ENCODE results near the gene NAA80. TPM values are rescaled to one million over a fixed set of nuclear protein-coding genes. Genes with fewer than 3 reads are reported as not detected.

The NAA80 gene, protein sequence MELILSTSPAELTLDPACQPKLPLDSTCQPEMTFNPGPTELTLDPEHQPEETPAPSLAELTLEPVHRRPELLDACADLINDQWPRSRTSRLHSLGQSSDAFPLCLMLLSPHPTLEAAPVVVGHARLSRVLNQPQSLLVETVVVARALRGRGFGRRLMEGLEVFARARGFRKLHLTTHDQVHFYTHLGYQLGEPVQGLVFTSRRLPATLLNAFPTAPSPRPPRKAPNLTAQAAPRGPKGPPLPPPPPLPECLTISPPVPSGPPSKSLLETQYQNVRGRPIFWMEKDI
- total RNA-seq = 10 to 100 TPM; 34.3 to 37.7 TPM

DNA sequence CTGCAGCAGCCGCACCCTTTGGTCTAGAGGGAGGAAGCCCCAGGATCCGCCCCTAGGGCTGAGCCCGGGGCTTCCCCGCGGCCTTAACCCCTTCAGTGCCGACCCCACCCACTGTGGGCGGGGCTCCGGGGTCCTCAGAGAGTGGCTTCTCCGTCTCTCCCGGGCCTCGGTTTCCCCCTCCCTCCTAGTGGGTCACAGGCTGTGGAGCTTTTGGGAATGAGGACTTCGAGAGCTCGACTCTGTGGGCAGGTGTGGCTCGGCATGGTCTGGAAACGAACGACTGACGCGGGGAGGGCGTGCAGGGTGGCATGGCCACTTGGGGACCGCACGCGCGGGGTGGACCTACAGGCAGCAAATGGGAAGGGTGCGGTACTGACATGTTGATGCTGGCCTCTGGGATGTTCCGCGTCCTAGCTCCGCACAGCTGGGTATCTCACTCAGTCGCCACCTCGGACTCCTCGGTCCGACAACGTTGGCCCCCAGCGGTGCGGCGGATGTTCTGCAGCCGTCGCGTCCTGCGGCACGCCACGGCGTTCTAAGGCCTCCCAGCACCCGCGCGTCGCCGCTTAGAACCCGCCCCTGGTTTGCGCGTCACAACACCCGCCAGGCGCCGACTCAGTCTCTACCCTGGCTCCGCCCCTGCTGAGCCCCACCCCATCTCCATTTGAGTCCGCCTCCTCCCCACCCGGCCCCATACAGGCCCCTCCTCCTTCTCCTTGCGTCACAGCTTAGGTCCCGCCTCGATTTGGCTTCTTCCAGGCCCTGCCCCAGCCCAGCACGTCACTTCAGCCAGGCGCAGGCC lies at the start of gene NAA80, which contains the start of gene HYAL3:
Gene NAA80, minus strand, starts transcription at position 570 of the 802 bp plus-strand sequence. CDS start 1,942 bp downstream, outside the sequence.
Gene HYAL3, minus strand, starts transcription at position 570 of the 802 bp plus-strand sequence. CDS start 3,803 bp downstream, outside the sequence.
- H3K4me1 Mint-ChIP-seq = peaks cover 18% of the 10 kb centered on the region
- H3K27ac Mint-ChIP-seq = peak within 1 kb of the TSS; percentile 98
- ATAC-seq (ENCODE audit: low read depth) (peak; percentile 84), DNase-seq (peak; percentile 98)
- no peaks in the 10 kb centered on the region for H3K9me3 Mint-ChIP-seq
- H3K36me3 Mint-ChIP-seq = peaks cover 1% of the 10 kb centered on the region
- H3K27me3 Mint-ChIP-seq = no peaks in the 10 kb centered on the region
- POLR2A ChIA-PET = interaction anchor here (0.5 to 8.0 kb wide), 21 partner anchors 10 to 603 kb away, joined by 3 to 89 read pairs (median 5); partner anchors contain the start of genes C3orf18, CISH, CYB561D2 and GNAI2
- peak within 1 kb of the TSS; percentile 96 for H3K4me3 Mint-ChIP-seq

DNA sequence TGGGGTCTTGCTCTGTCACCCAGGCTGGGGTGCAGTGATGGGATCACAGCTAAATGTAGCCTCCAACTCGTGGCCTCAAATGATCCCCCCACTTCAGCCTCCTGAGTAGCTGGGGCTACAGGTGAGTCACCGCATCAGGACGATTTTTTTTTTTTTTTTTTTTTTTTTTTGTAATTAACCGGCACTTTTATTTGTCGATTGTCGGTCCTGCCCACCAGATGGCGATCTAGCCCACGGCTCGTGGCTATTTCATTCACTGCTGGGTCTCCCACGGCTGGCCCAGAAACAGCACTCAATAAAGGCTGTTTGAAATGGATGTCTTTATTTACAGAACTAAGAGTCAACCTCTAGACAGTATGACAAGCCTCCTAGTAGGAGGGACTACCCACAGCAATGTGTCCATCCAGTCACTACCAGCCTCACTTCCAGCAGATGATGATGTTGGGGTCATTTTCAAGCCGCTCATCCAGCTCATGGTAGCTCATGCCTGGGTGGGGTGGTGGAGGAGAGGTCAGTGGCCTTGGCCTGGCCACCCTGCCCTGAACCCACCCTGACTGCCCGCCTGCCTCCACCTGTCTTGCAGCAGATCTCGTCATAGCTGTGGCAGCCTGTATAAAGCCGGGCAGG lies 48.1 kb upstream of the NAA80 start:
- ATAC-seq (ENCODE audit: low read depth) = peak; percentile 5
- H3K9me3 Mint-ChIP-seq = no peaks in the 10 kb centered on the region
- POLR2A ChIA-PET = interaction anchor here (0.5 to 5.6 kb wide), 5 partner anchors 10 to 1153 kb away, joined by 3 to 110 read pairs (median 5); partner anchors contain the start of genes CISH, DCAF1 and TUSC2
- peaks cover 49% of the 10 kb centered on the region for H3K4me1 Mint-ChIP-seq
- H3K36me3 Mint-ChIP-seq = peaks cover 10% of the 10 kb centered on the region
- peak overlapping the region; percentile 42 for H3K27ac Mint-ChIP-seq
- DNase-seq = peak; percentile 77
- H3K4me3 Mint-ChIP-seq = peak overlapping the region; percentile 16
- no peaks in the 10 kb centered on the region for H3K27me3 Mint-ChIP-seq

DNA sequence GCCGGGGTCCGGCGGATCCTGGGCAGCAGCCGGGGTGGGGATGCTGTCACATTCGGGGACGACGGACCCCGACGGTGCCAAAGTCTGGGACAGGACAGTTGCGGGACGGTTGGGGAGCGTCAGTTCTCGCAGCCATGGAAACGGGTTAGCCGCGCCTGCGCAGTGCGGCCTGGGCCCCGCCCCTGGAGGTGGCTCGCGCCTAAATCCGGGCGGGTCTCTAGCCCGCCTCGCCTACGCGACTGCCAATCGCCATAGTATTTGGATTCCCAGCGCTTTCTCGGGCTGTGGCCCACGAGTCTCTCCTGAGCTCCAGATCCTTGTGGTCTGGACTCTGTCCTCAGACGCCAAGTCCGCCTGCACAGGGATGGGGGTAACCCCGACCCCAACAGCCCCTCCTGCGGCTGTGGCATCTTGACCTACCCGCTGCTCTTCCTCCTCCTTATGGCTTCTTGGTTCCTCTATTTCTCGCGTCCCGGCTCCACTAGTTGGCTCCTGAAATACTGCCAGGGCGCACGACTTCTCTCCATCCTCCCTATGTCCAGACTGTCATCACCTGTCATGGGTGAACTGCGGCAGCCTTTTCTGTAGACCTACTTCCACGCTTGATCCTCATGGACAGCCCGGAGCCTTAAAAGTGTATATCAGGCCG lies 46.5 kb upstream of the NAA80 start, which contains the start of gene ZMYND10:
Gene ZMYND10, minus strand, starts transcription at position 147 of the 649 bp plus-strand sequence. CDS start 153 bp downstream, outside the sequence.
- Mint-ChIP-seq H3K27ac (peak within 1 kb of the TSS; percentile 79), H3K36me3 (peaks cover 10% of the 10 kb centered on the region), H3K9me3 (no peaks in the 10 kb centered on the region), H3K4me1 (peaks cover 47% of the 10 kb centered on the region), H3K4me3 (peak within 1 kb of the TSS; percentile 84), H3K27me3 (no peaks in the 10 kb centered on the region)
- DNase-seq = peak; percentile 90
- peak; percentile 10 for ATAC-seq (ENCODE audit: low read depth)
- POLR2A ChIA-PET = interaction anchor here (0.5 to 1.4 kb wide), 5 partner anchors 9 to 266 kb away, joined by 3 to 5 read pairs (median 3); partner anchors contain the start of genes CISH, HEMK1 and TUSC2

DNA sequence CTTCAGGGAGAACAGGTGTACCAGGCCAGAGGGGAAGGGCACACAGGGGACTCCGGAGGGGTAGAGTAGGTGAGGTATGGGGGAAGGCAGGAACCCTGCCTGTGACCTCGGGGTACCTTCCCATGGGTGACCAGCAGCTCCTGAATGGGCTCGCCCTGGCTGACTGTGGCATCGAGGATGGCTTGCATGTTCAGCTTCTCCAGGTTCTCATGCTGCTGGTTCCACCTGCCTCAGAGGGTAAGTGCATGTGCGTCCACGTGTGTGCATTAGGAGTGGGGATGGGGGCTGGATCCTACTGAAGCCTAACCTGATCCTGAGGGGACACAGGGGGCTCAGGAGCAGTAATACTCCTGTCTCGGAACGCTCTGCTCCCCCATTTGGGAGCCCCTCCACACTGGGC lies 45.8 kb upstream of the NAA80 start:
- peak overlapping the region; percentile 65 for H3K27ac Mint-ChIP-seq
- POLR2A ChIA-PET = interaction anchor here (0.5 to 2.1 kb wide), 6 partner anchors 9 to 267 kb away, joined by 3 to 7 read pairs (median 4); partner anchors contain the start of genes CISH, HEMK1 and TUSC2
- peak overlapping the region; percentile 84 for H3K4me3 Mint-ChIP-seq
- no peak for DNase-seq
- no peak for ATAC-seq (ENCODE audit: low read depth)
- no peaks in the 10 kb centered on the region for H3K27me3 Mint-ChIP-seq
- no peaks in the 10 kb centered on the region for H3K9me3 Mint-ChIP-seq
- peaks cover 12% of the 10 kb centered on the region for H3K36me3 Mint-ChIP-seq
- H3K4me1 Mint-ChIP-seq = peaks cover 41% of the 10 kb centered on the region

DNA sequence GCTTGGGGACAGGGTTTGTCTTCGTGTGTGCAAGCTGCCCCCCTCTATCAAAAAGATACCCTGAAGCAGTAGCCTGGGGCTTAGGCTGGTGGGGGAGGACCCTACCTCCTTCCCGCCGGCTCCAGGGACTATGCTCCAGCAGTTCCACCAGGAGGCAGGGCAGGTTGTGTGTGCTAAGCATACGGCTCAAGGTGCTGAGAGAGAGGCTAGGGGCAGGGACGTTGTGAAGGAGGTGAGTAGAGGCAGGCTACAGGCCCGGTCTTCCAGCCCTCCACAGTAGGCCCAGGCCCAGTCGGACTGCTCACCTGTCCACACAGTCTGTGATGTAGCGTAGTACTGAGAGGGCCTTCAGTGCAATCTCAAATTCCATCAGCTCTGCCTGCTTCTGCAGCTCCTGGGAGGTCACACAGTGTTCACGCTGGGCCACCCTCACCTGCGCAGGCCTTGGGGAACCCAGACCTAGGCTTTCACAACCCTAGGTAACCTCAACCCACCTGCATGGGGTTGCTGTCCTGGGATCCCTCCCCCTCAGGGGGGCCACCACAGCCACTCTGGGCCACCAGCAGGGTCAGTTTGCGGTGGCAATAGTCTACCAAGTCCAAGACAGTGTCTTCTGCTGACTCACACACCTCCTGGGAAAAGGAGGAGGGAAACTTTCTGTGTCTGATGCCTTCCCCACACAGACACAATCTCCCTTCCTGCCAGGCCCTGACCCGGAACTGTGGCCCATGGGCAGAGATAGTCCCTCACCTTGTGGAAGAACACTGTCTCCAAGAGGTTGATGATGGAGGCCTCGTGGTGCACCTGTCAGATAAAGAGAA lies 43.8 kb upstream of the NAA80 start:
- peaks cover 24% of the 10 kb centered on the region for H3K36me3 Mint-ChIP-seq
- peak overlapping the region; percentile 99 for H3K27ac Mint-ChIP-seq
- no peaks in the 10 kb centered on the region for H3K9me3 Mint-ChIP-seq
- POLR2A ChIA-PET = interaction anchor here (1.4 to 10.5 kb wide), 5 partner anchors 9 to 266 kb away, joined by 4 to 439 read pairs (median 82); partner anchors contain the start of genes C3orf18, CISH, CYB561D2 and HEMK1
- H3K4me3 Mint-ChIP-seq = no peak overlapping the region
- no peak for DNase-seq
- ATAC-seq (ENCODE audit: low read depth) = no peak
- peaks cover 35% of the 10 kb centered on the region for H3K4me1 Mint-ChIP-seq
- H3K27me3 Mint-ChIP-seq = no peaks in the 10 kb centered on the region

DNA sequence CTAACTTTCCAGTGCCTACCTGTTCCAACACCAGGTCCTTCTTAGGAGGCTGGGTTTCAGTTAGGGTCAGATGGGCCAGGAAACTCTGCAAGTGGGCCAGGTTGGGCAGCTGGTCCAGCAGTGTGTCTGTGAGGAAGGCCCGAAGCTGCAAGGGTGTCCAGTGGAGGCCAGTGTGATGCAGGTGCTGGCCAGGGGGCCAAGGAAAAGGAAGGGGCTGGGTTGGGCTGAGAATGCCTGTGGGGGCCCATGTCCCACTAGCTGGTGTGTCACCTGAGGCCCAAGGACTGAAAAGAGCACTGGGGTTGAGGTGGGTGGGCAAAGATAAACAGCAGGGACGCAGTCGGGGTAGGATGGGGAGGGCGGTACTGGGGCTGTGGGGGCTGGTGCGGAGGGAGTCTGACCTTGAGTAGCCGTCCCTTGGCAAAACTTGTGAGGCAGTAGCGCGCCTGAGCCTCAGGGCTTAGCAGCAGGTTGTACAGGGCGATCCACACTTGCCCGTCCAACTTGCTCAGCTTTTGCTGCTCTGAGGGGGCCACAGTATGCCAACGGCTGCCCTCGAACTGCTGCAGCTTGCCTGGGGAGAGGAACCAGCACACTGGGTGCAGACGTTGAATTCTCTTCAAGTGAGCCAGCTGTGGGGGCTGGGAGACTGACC lies 42.9 kb upstream of the NAA80 start:
- POLR2A ChIA-PET = interaction anchor here (1.4 to 10.5 kb wide), 8 partner anchors 10 to 267 kb away, joined by 3 to 439 read pairs (median 46); partner anchors contain the start of genes C3orf18, CISH, CYB561D2 and HEMK1
- peaks cover 27% of the 10 kb centered on the region for H3K36me3 Mint-ChIP-seq
- H3K4me1 Mint-ChIP-seq = peaks cover 29% of the 10 kb centered on the region
- H3K9me3 Mint-ChIP-seq = no peaks in the 10 kb centered on the region
- DNase-seq (no peak), ATAC-seq (ENCODE audit: low read depth) (no peak)
- peak overlapping the region; percentile 99 for H3K27ac Mint-ChIP-seq
- H3K4me3 Mint-ChIP-seq = peak overlapping the region; percentile 99
- H3K27me3 Mint-ChIP-seq = no peaks in the 10 kb centered on the region

DNA sequence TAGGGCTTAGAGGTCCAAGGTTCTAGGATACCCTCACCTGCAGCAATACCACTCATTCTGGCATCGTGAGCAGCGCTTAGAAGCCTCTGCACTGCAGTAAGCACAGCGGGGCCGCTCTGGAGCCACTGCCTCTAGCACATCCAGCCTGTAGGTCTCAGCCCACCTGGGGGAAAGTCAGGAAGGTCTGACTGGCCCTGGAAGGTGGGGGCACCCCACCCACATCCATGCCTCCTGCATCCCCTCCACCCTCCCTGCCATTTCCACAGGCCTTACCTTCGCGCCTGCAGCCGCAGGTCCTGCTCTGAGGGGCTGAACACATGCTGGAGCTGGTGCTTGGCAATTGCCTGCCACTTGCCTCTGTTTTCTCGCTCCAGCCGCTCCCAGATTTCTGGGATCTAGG lies 42.3 kb upstream of the NAA80 start:
- peaks cover 29% of the 10 kb centered on the region for H3K4me1 Mint-ChIP-seq
- no peak for ATAC-seq (ENCODE audit: low read depth)
- H3K27me3 Mint-ChIP-seq = no peaks in the 10 kb centered on the region
- H3K9me3 Mint-ChIP-seq = no peaks in the 10 kb centered on the region
- DNase-seq = peak; percentile 69
- peak overlapping the region; percentile 99 for H3K27ac Mint-ChIP-seq
- H3K36me3 Mint-ChIP-seq = peaks cover 29% of the 10 kb centered on the region
- H3K4me3 Mint-ChIP-seq = peak overlapping the region; percentile 99
- POLR2A ChIA-PET = interaction anchor here (0.8 to 10.5 kb wide), 15 partner anchors 11 to 268 kb away, joined by 3 to 439 read pairs (median 6); partner anchors contain the start of genes C3orf18, CISH, CYB561D2 and HEMK1

DNA sequence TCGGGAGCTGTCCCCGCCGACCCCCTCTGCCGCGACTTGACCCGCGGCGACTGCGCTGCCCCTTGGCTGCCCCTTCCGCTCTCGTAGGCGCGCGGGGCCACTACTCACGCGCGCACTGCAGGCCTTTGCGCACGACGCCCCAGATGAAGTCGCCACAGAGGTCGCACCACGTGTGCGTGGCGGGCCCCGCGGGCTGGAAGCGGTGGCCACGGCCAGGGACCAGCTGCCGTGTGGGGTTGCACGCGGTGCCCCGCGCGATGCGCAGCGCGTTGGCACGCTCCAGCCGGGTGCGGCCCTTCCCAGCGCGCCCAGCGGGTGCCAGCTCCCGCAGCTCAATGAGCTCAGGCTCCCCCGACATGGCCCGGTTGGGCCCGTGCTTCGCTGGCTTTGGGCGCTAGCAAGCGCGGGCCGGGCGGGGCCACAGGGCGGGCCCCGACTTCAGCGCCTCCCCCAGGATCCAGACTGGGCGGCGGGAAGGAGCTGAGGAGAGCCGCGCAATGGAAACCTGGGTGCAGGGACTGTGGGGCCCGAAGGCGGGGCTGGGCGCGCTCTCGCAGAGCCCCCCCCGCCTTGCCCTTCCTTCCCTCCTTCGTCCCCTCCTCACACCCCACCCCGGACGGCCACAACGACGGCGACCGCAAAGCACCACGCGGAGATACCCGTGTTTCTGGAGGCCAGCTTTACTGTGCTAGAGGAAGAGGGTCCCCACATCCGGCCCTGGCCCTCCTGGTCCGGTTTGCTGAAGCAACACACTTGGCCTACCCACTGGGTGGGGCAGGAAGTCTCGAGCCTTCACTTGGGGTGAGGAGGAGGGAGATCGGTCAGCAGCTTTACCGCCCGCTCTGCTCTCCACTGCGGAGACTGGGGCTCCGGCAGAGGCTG lies 41.5 kb upstream of the NAA80 start, which contains the start of gene RASSF1:
Gene RASSF1, minus strand, starts transcription at position 389 of the 882 bp plus-strand sequence. Its CDS starts 31 bp downstream, at position 358.
- H3K4me1 Mint-ChIP-seq = peaks cover 30% of the 10 kb centered on the region
- H3K27ac Mint-ChIP-seq = peak within 1 kb of the TSS; percentile 99
- H3K9me3 Mint-ChIP-seq = no peaks in the 10 kb centered on the region
- POLR2A ChIA-PET = interaction anchor here (0.7 to 10.5 kb wide), 24 partner anchors 11 to 1045 kb away, joined by 3 to 439 read pairs (median 4); partner anchors contain the start of genes C3orf18, CISH, CYB561D2 and HEMK1
- H3K4me3 Mint-ChIP-seq = peak within 1 kb of the TSS; percentile 99
- peaks cover 37% of the 10 kb centered on the region for H3K36me3 Mint-ChIP-seq
- no peaks in the 10 kb centered on the region for H3K27me3 Mint-ChIP-seq
- peak; percentile 57 for ATAC-seq (ENCODE audit: low read depth)
- DNase-seq = peak; percentile 92

DNA sequence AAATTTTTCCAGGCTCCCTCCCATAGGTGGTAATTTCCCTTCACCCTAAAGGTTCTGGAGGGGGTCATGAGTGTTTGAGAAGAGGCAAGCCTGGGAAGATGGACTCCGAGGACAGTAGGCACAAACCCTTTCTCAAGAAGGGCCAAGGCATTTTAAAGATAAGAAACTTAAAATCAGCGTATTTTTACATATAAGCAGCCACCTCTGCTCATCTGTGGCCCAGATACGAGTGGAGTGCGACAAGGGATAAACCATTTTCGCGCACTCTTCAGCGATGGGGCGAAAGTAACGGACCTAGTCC lies 40.9 kb upstream of the NAA80 start:
- peak overlapping the region; percentile 99 for H3K27ac Mint-ChIP-seq
- ATAC-seq (ENCODE audit: low read depth) (no peak), DNase-seq (no peak)
- no peaks in the 10 kb centered on the region for H3K27me3 Mint-ChIP-seq
- H3K9me3 Mint-ChIP-seq = no peaks in the 10 kb centered on the region
- POLR2A ChIA-PET = interaction anchor here (0.8 to 10.5 kb wide), 17 partner anchors 11 to 1045 kb away, joined by 3 to 439 read pairs (median 5); partner anchors contain the start of genes C3orf18, CISH, CYB561D2 and HEMK1
- H3K4me1 Mint-ChIP-seq = peaks cover 32% of the 10 kb centered on the region
- H3K4me3 Mint-ChIP-seq = peak overlapping the region; percentile 99
- peaks cover 43% of the 10 kb centered on the region for H3K36me3 Mint-ChIP-seq

DNA sequence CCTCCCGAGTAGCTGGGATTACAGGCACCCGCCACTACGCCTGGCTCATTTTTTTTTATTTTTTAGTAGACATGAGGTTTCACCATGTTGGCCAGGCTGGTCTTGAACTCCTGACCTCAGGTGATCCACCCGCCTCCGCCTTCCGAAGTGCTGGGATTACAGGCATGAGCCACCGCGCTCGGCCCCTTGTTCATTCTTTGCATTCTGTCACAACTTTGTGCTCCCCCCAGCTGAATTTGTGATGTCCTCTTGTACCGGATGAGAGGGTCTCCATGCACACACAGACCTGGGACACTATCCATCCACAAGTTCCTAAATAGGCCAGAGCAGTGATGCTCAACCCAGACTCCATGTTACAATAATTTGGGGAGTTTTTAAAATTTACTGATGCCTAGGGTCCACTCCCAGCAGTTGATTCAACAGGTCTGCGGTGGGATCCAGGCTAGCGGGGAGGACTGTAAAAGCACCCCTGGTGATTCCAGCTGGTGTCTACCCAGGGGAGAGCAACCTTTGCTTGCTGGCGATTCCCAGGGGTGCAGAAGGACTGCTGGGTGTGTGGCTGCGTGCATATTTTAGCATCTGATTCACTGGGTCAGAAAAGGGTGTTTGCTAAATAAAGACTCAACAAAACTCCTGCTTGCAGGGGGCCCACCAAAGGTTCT lies 40.4 kb upstream of the NAA80 start:
- H3K4me3 Mint-ChIP-seq = peak overlapping the region; percentile 99
- no peak for DNase-seq
- H3K27ac Mint-ChIP-seq = peak overlapping the region; percentile 99
- POLR2A ChIA-PET = interaction anchor here (0.8 to 10.5 kb wide), 15 partner anchors 9 to 536 kb away, joined by 3 to 439 read pairs (median 30); partner anchors contain the start of genes C3orf18, CISH, CYB561D2 and HEMK1
- no peaks in the 10 kb centered on the region for H3K27me3 Mint-ChIP-seq
- no peak for ATAC-seq (ENCODE audit: low read depth)
- H3K4me1 Mint-ChIP-seq = peaks cover 32% of the 10 kb centered on the region
- H3K36me3 Mint-ChIP-seq = peaks cover 41% of the 10 kb centered on the region
- no peaks in the 10 kb centered on the region for H3K9me3 Mint-ChIP-seq
